SK-N-MC (cell line): ENCODE measurements around the gene DGKE.
A peak's percentile ranks its signal among the peaks of the same experiment; 100 is the strongest.

ENCODE experiments used
- DNase-seq: peaks from one replicate; pipeline ENCODE4 v3.0.0-alpha.2; 2011; ENCODE audit warnings: low read depth, low spot score
- H3K27ac ChIP-seq: fragments of 200-600 bp; sonication (generic); 2 replicates; pipeline ENCODE4 v1.5.1; 2016; ENCODE audit warnings: mixed run types
- H3K36me3 ChIP-seq: fragments of 200-600 bp; sonication (generic); 2 replicates; pipeline ENCODE4 v1.6.1; 2017; ENCODE audit warnings: antibody characterized with exemption, low read length, mixed read lengths; ENCODE audit not compliant: insufficient read depth
- H3K4me3 ChIP-seq: fragments of 200-600 bp; sonication (generic); 2 replicates; pipeline ENCODE4 v1.5.1; 2016
- H3K9ac ChIP-seq: fragments of 200-600 bp; sonication (generic); 2 replicates; pipeline ENCODE4 v1.8.0; 2017; ENCODE audit warnings: mixed run types, mixed read lengths; ENCODE audit not compliant: insufficient read length
- H3K9me3 ChIP-seq: fragments of 200-600 bp; sonication (generic); 2 replicates; pipeline ENCODE4 v1.6.1; 2017; ENCODE audit warnings: low read depth, mild to moderate bottlenecking, antibody characterized with exemption, low read length, moderate library complexity, mixed read lengths
- EZH2 ChIP-seq: fragments of 200-600 bp; sonication (generic); IDR thresholded peaks from one replicate; pipeline ENCODE4 v1.6.1; 2017; ENCODE audit warnings: antibody characterized with exemption
- FOXP2 ChIP-seq: optimal IDR thresholded peaks from 2 replicates; pipeline ENCODE3; 2011; ENCODE audit warnings: mild to moderate bottlenecking, moderate library complexity; ENCODE audit not compliant: insufficient read depth; ENCODE audit errors: extremely low read length, control extremely low read depth
- POLR2AphosphoS5 ChIP-seq: IDR thresholded peaks from 2 replicates; pipeline ENCODE4 v1.6.1; 2012; ENCODE audit warnings: mild to moderate bottlenecking, low read depth, low read length, borderline replicate concordance

The DGKE gene

GRCh38 chr17:56833057-56833808 is 718 bp upstream of the DGKE start:
- Histone ChIP-seq H3K4me3 (peak overlapping the region; percentile 93), H3K9me3 (no peaks in the 10 kb centered on the region), H3K27ac (no peak overlapping the region), H3K36me3 (0 out of 2 replicates have a peak, but pooled peaks cover 2% of the 10 kb centered on the region), H3K9ac (peak overlapping the region; percentile 60)
- DNase-seq = no peak
- TF ChIP-seq FOXP2 = no peak
- no peak for TF ChIP-seq POLR2AphosphoS5
- TF ChIP-seq EZH2 = no peak

GRCh38 chr17:56834380-56835263 is 671 bp downstream of the DGKE start:
- Histone ChIP-seq H3K4me3 (peak overlapping the region; percentile 93), H3K9ac (peak overlapping the region; percentile 80), H3K36me3 (0 out of 2 replicates have a peak, but pooled peaks cover 5% of the 10 kb centered on the region), H3K27ac (no peak overlapping the region), H3K9me3 (no peaks in the 10 kb centered on the region)
- TF ChIP-seq POLR2AphosphoS5 (no peak), FOXP2 (no peak), EZH2 (no peak)
- no peak for DNase-seq

GRCh38 chr17:56835264-56835585 is 1.3 kb downstream of the DGKE start:
- Histone ChIP-seq H3K9me3 (no peaks in the 10 kb centered on the region), H3K9ac (no peak overlapping the region), H3K36me3 (0 out of 2 replicates have a peak, but pooled peaks cover 5% of the 10 kb centered on the region), H3K27ac (no peak overlapping the region), H3K4me3 (peak overlapping the region; percentile 93)
- DNase-seq = no peak
- TF ChIP-seq POLR2AphosphoS5 (no peak), FOXP2 (no peak), EZH2 (no peak)

GRCh38 chr17:56838687-56839086 is 4.7 kb downstream of the DGKE start:
- no peak for DNase-seq
- H3K4me3 ChIP-seq = no peak overlapping the region

GRCh38 chr17:56842577-56842976 is 8.6 kb downstream of the DGKE start:
- Histone ChIP-seq H3K9me3 (no peaks in the 10 kb centered on the region), H3K9ac (no peak overlapping the region), H3K27ac (no peak overlapping the region), H3K36me3 (0 out of 2 replicates have a peak, but pooled peaks cover 5% of the 10 kb centered on the region), H3K4me3 (no peak overlapping the region)
- no peak for DNase-seq
- TF ChIP-seq POLR2AphosphoS5 (no peak), EZH2 (no peak), FOXP2 (no peak)

More at GRCh38 chr17:56838687-56839086, 4.7 kb downstream of the DGKE start:
- TF ChIP-seq FOXP2 (no peak), POLR2AphosphoS5 (no peak), EZH2 (no peak)
- no peak overlapping the region for H3K9ac ChIP-seq
- H3K27ac ChIP-seq = no peak overlapping the region
- 0 out of 2 replicates have a peak, but pooled peaks cover 5% of the 10 kb centered on the region for H3K36me3 ChIP-seq
- H3K9me3 ChIP-seq = no peaks in the 10 kb centered on the region

GRCh38 chr17:56845934-56846333 is 12.0 kb downstream of the DGKE start:
- H3K27ac ChIP-seq = no peak overlapping the region
- TF ChIP-seq EZH2 (no peak), FOXP2 (no peak), POLR2AphosphoS5 (no peak)
- H3K9ac ChIP-seq = no peak overlapping the region
- peaks cover 8% of the 10 kb centered on the region; the same call in 1 of the 2 replicates for H3K36me3 ChIP-seq
- no peak for DNase-seq
- no peaks in the 10 kb centered on the region for H3K9me3 ChIP-seq
- H3K4me3 ChIP-seq = no peak overlapping the region

- no peaks in the 10 kb centered on the region for H3K9me3 ChIP-seq
- no peak overlapping the region for H3K9ac ChIP-seq
- H3K4me3 ChIP-seq = no peak overlapping the region
- H3K36me3 ChIP-seq = peaks cover 8% of the 10 kb centered on the region; the same call in 1 of the 2 replicates
- TF ChIP-seq FOXP2 (no peak), POLR2AphosphoS5 (no peak), EZH2 (no peak)
- no peak overlapping the region for H3K27ac ChIP-seq
- no peak for DNase-seq
Measured at GRCh38 chr17:56847106-56847505, 13.2 kb downstream of the DGKE start.

GRCh38 chr17:56849131-56849530 is 15.2 kb downstream of the DGKE start:
- Histone ChIP-seq H3K4me3 (no peak overlapping the region), H3K27ac (no peak overlapping the region), H3K36me3 (peaks cover 8% of the 10 kb centered on the region; the same call in 1 of the 2 replicates), H3K9me3 (no peaks in the 10 kb centered on the region), H3K9ac (no peak overlapping the region)
- TF ChIP-seq EZH2 (no peak), FOXP2 (no peak), POLR2AphosphoS5 (no peak)
- DNase-seq = no peak
